Left ventricle myocardium superior (tissue), 1 donor: ENCODE measurements around the gene PTPA. TPM values are rescaled to one million over a fixed set of nuclear protein-coding genes. Genes with fewer than 3 reads are reported as not detected.
"Not testable (repeated sequence)": the region's sequence is repeated elsewhere in the genome, so short reads cannot be mapped to it uniquely, and the experiment has no call there.

ENCODE experiments used
- ATAC-seq: fragments of 200-7000 bp; cut with Tn5 transposase; one replicate; pipeline ENCODE4 v1.9.1; 2020; ENCODE audit warnings: mild to moderate bottlenecking, moderate library complexity
- DNase-seq: peaks from one replicate; pipeline ENCODE4 v3.0.0-alpha.2; 2020
- intact Hi-C: fragments of 100-400 bp; cut with micrococcal nuclease; formaldehyde crosslinking; loops from one replicate; pipeline ENCODE4 v1.11.0; 2022
- total RNA-seq: library from RNA; stranded (reverse); fragmentation: NEBNext Ultra II Directional; extraction: Animal tissue kit (Norgen Biotek cat#: 25700); gene quantifications from one replicate; pipeline ENCODE4 v1.2.1, GENCODE V29; 2021
- donor health status: DM: no; HTN: yes; CAD: no; lungs with severe emphysema.

The PTPA gene
- total RNA-seq, 1 donor from 2014 or later = 186 TPM

DNA sequence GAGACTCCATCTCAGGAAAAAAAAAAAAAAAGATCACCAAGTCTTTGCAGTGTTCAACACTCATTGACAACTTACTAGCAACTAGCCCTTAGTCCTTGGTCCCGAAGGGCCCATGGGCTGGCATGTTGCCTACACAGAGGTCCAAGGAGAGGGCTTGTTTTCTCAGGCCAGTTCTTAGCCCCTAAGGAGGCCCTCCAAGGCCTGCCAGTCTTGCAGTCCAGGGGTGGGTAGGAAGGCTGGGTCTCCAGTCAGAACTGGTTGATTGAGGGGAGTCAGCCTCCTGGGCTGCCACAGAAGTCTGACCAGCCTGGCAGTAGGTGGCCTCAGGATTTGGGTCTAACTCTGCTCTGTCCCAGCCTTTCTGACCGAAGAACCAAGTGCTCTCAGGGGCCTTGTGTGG lies 34.1 kb downstream of the PTPA start:
- ATAC-seq (no peak), DNase-seq (peak; percentile 43)
- intact Hi-C loops = no loop called here

DNA sequence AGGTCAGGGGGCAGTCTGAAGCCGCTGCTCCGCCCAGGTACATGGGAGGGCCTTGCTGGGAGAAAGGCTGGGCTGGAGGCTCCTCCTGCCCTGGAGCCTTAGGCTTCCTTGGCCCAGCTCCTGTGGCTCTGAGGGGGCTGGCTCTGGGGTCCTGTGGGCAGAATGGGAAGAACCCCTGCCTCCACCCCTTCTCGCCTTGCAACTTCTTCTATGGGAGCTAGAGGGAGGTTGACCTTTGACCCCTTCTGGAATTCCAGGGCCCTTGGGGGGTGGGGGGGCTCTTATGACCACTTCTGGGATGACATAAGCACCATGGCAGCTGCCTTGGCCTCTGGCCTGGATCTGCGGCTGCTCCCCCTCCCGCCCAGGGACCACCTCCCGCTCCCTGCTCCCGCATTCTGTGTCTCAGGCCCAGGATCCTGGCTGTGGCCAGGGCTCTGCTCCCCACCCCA lies 34.7 kb downstream of the PTPA start:
- DNase-seq (peak; percentile 77), ATAC-seq (peak; percentile 5)
- intact Hi-C loops = no loop called here

DNA sequence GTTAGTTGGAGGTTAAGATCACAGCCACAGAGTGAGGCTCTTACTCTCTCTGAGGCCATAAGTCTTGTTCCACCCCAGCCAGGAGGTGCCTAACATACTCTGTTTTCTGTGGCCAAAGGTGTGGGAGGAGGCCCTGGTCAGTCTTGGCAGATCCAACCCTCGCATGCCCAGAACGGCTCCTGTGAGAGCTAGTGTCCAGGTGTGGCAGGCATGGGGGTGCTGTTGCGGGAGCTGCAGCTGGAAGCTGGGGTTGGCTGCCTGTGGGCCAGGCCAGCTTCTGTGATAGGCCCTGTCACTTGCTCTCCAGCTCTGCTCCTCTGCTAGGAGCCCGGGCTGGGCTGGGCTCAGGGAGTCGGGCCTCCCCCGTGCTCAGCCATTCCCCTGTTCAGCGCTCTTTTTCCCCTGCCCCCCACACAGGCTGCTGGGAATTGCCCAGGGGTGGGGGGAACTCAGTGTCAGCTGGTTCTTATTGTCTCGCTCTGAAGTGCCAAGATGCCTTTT lies 35.3 kb downstream of the PTPA start:
- peak; percentile 43 for DNase-seq
- intact Hi-C loops = no loop called here
- peak; percentile 9 for ATAC-seq

DNA sequence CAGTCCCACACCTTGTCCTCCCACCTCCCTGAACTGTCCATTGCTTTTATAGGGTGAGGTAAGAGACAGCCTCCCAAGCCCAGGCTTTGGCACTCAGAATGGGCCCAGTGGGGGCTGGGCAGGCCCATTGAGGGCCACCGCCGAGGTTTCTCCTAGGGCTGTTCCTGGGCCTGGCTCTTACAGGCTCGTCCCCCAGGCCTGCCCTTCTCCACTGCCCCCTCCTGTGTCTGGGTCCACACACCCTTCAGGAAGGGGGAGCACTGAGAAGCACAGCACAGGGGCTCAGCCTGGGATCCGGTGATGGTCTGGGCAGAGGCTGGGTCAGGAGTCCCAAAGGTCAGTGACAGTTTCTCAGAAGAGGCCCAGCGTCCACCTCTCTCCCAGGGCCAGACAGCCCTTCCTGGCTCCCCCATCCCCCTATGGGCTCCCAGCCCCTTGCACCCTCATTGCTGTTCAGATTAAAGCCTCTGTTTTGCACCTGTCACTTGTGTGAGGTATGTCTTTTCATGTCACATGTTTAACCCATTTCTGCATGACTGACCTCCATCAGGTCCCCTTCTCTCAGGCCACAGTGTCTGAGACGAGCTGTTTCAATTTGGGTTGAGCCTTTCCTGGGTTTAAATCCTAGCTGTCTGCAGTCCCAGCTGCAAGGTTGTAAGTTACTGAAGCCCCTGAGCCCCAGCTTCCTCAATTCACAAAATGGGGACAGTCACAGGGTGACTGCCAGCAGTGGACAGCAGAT lies 37.4 kb downstream of the PTPA start:
- intact Hi-C loops = no loop called here
- no peak for DNase-seq
- no peak for ATAC-seq

DNA sequence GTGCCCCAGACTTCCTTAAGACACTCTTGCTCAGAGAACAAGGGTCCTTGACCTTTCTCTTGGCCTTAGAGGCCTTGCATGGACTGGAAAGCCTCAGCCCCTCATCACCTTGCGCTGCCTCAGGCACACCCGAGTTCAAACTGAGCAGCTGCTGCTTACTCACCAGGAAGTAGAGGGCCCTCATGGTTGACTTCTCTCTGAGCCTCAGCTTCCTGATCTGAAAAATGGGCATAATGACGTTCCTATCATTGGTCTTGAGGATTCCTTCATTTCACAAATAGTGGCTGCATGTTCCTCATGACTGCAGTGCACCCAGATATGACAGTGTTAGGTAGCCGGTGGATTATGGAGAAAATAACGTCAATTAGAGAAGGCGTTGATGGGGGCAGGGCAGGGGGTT lies 38.2 kb downstream of the PTPA start:
- no peak for ATAC-seq

DNA sequence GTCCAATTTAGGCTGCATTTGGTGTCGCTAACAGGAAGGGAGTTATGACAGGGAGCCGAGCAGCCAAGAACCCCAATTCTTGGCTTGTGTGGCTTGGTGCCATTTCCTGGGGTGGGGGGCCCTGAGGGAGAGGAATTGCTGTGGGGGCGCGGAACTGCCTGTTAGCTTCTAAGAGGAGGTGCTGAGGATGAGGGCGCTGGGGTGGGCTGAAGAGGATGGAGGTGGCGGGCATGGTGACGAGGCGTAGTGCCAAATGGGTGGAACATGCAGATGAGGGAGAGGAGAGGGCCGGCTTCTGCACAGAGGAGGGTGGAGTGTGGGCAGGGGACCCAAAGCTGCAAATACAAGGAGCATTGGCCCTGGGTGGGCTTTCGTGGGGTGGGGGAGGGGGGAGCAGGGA lies 38.9 kb downstream of the PTPA start:
- no peak for DNase-seq
- no peak for ATAC-seq
- intact Hi-C loops = no loop called here

More for the DNA sequence above, 38.2 kb downstream of the PTPA start:
- no peak for DNase-seq
- intact Hi-C loops = no loop called here

DNA sequence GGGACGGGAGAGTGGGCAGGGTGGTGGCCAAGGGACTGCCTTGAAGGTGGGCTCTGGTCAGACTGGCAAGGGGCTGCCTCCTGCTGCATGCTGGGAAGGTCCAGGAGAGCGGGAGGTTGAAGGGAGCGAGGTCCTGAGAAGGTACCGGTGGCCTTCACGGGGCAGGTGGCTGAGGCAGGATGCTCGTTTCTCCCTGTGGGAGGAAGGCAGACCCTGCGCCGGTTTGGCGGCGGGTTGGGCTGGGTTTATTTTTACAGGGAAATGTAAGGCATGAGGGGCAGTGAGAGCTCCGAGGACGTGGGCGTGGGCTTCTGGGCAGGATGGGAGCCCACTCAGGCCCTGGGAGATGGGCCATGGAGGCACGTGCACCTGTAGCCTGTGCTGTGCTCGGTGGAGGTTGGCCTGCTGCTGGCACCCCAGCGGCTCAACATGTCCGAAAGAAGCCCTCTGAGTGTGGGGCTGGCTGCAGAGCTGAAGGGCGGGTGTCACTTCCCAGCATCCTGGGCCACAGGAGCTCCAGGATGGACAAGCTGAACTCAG lies 39.5 kb downstream of the PTPA start:
- intact Hi-C loops = no loop called here
- DNase-seq = no peak
- no peak for ATAC-seq

DNA sequence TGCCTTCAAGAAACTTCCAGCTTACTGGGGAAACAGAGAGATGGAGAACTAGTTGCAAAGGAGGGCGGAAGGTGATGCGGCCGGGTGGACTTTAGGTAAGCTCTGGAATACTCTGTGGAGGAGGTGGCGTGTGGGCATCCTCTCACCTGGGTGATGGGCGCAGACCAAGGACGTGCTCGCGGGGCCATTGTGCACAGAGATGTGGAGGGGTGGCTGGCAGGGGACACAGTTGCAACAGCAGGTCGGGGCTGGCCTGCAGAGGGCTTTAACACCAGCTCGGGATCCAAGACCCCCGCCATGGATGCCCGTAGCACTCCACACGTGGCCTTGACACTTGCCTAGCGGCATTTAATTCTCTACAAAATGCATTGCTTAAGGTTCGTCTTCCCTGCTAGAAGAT lies 40.3 kb downstream of the PTPA start:
- intact Hi-C loops = no loop called here
- DNase-seq (no peak), ATAC-seq (no peak)

DNA sequence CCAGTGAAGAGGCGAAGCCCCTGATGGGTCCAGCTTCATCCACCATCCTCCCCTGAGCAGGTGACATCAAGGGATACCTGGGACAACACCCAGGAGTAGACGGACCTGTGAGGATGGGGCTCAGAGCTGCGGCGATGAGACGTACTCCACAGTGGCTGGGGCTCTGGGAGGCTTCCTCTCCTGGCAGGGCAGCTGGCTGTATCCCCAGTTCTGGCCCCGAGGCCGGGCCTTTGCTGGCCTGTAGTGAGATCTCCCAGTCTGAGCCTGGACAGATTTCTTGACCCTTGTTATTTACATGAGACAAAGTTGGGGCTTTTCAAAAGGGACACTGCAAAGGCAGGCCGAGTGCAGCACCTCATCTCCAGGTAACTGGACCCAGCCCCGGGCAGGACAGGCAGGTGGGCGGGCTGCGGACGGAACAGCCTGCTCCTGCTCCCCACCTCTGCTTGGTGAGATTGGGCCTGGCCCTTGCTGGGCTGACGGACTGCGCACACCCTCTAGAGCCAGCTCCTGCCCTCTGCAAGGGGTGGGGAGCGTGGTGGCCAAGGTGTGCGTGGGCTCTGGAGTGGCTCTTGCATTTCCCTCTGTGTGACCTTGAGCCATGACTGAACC lies 43.8 kb downstream of the PTPA start:
- ATAC-seq (no peak), DNase-seq (no peak)
- intact Hi-C loops = no loop called here

DNA sequence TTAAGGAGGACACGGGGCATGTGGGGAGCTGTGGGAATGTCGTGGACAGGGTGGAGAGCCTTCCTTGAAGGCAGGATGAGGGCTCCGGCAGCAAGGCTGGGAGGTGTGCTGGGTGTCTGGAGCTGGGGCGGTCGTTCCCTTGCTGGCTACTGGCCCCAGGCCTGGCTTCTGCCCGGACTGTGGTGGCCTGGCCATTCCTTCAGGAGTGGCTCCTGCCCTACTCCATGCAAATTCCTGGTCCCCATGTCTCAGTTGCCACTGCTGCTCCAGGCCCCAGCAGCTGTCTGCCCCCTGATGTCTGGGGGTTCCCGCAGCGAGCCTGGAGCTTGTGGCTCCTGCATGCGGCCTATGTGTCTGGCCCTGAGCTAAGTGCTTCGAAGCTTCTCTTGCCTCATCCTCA lies 44.9 kb downstream of the PTPA start:
- ATAC-seq = no peak
- DNase-seq = no peak
- intact Hi-C loops = no loop called here

DNA sequence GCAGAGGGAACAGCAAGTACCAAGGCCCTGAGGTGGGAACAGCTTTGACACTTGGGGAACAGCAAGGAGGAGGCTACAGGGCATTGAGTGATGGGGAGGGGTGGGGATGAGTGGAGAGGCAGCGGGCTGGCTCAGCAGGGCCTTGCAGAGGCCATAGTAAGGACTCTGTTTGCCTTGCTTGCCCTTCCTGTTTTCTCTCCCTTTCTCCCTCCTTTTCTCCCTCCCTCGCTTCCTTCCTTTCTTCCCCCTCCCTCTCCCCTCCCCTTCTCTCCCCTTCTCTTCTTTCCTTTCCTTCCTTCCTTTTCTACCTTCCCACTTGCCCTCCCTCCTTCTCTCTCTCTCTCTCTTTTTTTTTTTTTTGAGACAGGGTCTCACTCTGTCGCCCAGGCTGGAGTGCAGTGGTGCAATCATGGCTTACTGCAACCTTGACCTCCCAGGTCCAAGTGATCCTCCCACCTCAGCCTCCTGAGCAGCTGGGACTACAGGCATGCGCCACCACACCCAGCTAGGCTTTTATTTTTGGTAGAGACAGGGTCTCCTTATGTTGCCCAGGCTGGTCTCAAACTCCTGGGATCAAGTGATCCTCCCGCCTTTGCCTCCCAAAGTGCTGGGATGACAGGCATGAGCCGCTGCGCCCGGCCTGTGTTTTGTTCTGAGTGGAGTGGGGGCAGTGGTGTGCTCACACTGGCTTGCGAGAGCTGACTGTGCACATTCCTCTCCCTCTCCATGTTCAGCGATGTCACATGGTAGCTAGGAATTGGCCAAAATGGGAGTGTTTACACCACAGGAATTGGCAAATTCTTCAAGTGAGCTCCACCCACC lies 49.7 kb downstream of the PTPA start:
- ATAC-seq = no peak
- intact Hi-C loops = no loop called here
- DNase-seq = no peak

DNA sequence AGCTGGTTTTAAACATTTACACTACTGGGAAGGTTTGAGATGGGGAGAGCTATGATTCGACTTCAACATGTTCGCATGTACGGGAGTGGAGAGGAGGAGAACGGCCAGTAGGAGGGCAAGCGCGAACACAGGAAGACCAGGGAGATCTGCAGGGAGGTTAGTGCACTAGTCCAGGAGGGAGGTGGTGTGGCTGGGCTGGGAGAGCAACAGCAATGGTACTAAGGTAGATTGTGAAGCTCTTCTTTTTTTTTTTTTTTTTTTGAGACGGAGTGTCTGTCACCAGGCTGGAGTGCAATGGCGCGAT lies 50.3 kb downstream of the PTPA start:
- no peak for ATAC-seq
- DNase-seq = no peak
- intact Hi-C loops = no loop called here

DNA sequence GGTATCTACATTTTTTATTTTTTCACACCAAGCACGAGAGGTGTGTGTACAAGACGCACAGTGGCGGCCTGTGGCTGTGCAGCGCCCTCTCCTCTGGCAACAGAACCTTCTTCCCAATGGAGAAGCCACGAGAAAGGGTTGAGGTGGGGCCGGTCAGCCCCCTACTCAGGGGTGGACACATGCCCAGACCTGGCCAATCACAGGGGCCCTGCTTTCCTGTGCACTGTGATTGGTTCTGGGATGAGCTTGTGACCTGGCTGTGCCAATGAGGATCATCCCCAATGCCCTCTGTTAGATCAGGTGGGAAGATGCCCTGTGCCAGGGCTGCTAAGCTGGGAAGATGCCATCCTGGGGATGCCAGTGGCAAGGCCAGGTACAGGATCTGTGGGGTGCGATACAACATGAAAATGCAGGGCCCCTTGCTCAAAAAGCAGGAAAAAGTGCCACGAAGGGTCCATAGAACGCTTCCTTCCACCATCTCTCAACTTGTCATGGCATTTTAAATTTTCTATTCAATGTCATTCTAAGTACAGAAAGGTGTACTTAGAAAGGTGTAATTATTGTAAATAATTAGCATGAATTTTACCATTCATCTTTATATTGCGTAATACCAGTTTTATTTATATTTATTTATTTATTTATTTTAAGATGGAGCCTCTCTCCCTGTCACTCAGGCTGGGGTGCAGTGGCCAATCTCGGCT lies 51.4 kb downstream of the PTPA start:
- intact Hi-C loops = no loop called here
- DNase-seq (no peak), ATAC-seq (no peak)

DNA sequence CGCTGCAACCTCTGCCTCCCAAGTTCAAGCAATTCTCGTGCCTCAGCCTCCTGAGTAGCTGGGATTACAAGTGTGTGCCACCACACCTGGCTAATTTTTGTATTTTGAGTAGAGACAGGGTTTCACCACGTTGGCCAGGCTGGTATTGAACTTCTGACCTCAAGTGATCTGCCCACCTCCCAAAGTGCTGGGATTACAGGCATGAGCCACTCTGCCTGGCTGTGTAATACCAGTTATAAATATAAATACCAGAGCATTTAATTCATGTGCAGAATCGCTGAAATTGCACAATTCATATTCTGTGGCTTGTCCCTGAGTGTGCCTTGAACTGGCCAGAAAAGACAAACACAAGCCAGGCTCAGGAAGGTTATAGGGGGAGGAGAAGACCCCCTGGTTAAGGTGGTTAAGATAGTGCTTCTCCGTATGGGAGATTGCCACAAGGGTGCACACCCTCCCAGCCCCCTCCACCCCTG lies 52.0 kb downstream of the PTPA start:
- intact Hi-C loops, DNase-seq, ATAC-seq: not testable (repeated sequence)

DNA sequence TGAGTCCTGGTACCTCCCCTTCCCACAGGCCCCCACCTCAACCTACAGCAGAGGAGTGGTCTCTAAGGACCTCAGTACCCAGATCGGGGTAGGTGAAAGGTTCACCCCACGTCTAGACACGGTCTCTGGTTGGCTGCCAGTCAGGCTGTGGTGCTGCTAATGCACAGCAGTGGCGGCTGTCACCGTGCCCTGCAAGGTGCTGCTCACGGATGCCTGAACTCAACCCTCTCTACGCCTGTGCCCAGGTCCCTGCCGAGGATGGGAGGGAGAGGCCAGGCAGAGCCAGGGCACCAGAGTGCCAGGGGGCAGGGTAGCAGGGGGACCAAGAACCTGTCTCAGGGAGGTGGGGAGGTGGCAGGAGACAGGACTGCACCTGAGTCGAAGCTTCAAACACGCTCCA lies 52.5 kb downstream of the PTPA start:
- no peak for ATAC-seq
- intact Hi-C loops = no loop called here
- DNase-seq = no peak

DNA sequence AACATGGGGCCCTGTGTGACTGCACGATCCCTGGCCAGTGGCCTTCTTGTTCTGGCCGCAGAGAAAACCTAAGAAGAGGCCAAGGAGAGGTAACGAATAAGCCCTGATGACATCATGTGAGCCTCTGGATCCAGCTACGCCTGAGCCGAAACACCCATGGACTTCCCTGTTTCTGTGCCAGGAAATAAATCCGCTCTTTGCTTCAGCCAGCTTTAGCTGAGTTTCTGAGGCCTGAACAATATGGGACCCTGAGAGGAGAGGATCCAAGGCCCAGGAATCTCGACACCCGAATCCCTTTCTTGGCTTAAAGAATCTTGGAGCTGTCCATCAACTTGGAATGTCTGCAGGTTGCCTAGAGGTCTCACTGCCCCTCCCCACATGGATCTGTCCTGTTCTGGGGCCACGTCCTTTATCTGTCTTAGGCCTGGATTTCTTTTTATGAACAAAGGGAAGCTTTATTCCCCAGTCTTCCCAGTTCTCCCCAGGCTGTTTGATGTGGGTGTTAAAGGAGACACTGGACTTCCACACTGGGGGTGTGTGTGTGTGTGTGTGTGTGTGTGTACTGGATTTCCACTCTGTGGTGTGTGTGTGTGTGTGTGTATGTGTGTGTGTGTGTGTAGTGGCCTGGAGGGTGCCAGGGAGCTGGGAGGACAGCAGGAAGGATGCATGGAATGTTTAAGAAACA lies 53.2 kb downstream of the PTPA start:
- peak; percentile 53 for DNase-seq
- intact Hi-C loops = no loop called here
- peak; percentile 62 for ATAC-seq

DNA sequence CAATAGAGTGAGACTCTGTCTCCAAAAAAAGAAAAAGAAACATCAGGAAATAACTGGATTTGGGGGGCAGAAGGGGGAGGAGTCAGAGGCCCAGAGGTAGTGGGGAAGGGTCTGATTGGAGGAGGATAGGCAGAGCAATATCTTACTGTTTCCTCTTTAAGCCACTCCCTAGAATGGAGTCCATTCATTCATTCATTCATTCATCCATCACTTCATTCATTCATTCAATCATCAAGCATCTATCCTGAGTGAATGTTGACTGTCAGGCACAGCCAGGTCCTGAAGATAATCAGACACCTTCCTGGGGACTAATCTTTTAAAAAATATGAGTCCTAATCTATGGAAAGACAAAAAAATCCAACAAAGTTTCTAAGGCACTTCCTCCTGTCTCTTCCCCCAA lies 54.0 kb downstream of the PTPA start:
- ATAC-seq = no peak
- no peak for DNase-seq
- intact Hi-C loops = no loop called here

DNA sequence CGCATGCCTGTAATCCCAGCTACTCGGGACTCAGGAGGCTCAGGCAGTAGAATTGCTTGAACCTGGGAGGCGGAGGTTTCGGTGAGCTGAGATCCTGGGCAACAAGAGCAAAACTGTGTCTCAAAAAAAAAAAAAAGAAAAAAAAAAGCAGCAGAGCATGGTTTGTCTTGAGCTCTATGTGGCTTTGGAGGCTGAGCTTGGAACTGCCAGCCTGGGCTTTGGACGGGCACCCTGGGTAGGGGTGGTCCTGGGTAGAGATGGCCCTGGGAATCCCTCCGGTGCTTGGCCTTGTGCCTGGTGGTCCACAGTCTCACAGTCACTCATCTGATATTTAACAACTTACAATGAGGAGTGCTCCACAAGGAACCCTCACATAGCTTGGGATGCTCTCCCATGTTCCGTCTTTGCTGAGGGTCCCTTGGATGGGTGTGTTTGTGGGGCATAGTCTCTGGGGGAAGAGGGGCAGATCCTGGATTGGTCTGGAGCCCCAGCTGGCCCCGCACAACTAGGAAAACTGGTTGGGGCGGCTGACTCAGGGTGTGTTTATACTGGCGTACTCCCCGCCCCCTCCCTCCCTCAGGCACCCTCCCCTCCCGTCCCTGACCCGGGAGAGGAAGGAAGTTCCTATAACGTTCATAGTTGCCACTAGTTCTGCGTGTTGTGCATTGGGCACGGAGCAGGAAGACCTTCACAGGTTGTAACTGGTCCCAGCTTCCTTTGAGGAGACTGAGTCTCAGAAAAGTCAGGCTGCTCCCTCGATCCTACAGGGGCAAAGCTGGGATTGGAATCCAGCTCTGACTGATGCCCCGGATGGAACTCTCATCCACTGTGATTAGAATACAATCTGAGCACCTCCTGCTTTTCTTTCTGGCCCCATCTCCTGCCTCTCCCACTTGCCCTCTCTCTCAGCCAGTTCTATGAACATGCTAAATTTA lies 55.7 kb downstream of the PTPA start:
- DNase-seq (peak; percentile 73), ATAC-seq (peak; percentile 76)
- intact Hi-C loops = no loop called here
